Stimulated activated CD4-positive, alpha-beta T cell treated with anti-CD3 and anti-CD28 coated beads, Interleukin-2, amount 100 ng/mL, for 24 hours (primary cell): ENCODE results near the gene APEX2.
"Not testable (repeated sequence)": the region's sequence is repeated elsewhere in the genome, so short reads cannot be mapped to it uniquely, and the experiment has no call there.

ENCODE experiments used
- DNase-seq, 2 donors: peaks; one replicate each; pipeline ENCODE4 v3.0.0-alpha.2; 2020

The APEX2 gene

DNA sequence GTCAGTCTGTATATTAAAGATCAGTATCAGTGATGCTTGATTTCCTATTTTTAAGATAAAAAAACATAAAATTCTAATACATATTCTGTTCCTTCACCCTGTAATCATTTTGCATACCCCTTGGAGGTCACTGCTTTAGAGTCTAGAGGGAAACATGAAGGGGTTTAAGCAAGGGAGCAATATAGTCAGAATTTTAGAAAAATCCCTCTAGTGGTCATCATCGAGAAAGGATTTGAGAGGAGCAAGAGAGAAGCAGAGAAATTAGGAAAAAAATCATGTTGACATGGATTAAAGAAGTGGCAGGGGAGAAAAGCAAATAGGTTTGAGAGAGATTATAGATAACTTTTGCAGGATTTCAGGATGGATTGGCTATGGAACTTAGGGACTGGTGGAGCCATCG is 11.1 kb downstream of the APEX2 start:
- no peak for DNase-seq

DNA sequence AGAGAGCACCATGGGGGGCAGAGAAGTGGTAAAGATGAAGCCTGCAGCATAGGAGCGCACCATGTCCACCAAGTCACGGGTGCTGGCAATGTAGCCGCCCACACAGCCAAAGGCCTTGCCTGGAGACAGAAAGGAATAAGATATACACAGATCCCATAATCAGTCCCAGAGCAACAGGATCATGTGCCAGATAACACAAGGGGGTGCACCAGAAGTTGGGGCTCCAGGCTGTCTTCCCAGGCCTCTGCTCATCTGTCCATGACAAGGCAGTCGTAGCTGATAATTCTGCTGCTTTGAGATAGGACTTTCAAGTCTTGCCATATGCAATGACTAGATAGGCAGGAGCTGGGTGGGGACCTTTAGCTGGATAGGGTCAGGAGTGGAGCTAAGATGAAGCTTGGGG is 14.7 kb downstream of the APEX2 start:
- DNase-seq, result no peak

DNA sequence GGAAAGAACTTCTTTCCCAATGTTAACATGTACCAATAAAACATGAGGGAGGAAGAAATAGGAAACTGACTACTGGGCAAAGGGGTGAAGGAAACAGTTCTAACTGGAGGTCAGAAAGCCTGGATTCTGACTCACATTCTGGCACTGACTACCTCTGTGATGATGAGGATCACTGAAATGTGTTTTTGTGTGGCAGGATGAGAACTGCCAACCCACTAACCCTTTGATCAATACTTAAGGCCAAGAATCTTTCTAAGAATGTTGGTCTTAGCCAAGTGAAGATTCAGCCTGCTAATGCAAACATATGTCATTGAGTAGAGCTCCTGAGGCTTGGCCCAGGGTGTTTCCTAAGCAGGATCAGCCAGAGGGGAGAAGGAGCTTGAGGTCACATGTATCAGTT is 26.0 kb downstream of the APEX2 start:
- no peak for DNase-seq

DNA sequence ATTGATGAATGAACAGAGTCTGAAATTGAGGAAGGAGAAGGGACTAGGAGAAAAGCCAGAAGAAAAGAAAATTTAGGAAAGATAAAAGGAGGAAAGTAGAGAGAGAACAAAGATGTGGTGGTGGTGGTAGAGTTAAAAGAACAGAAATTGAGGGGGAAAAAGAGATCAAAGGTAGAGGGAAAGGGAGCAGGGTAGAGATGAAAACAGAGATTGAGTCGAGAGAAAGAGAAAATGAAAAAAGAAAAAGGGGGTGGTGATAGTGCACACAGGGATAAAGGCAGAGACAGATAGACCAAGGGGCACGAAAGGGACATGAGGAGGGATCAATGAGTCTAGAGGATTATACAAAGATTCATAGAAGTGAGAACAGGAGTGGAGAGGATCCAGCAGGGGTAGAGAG is 26.7 kb downstream of the APEX2 start:
- DNase-seq, result no peak

DNA sequence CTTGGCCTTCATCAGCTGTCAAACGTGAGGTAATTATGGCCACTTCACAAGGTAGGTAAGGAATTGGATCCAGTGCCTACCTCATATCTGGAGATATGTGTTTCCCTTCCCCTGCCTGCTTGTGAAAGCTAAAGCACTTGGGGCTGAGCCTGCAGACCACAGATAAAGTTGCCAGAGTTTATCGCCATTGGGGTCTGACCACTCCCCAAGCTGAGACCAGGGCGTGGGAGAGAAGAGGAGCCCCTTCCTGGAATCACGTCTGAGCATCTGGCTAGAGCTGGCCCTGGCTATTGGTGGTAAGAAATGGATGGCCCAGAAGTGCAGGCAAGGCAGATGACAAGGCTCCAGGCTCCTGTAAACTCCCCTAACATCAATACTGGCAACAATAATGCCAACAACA is 27.9 kb downstream of the APEX2 start:
- no peak for DNase-seq

DNA sequence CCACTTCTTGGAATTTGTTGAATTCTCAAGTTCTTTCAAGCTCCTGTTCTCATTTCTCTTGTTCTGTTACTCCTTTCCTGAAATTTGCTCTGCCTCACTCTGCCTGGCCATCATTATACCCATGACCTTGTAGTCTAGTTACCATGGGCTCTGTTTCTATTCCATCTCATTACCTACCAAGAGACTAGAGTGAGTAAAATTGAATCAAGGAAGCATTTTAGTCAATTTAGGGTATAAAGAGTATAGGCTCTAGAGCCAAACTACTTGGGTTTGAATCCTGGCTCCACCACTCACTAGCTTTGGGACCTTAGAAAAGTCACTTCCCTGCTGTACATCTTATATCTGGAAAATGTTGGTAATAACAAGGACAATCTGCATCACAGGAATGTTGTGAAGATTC is 28.4 kb downstream of the APEX2 start:
- DNase-seq, result no peak

DNA sequence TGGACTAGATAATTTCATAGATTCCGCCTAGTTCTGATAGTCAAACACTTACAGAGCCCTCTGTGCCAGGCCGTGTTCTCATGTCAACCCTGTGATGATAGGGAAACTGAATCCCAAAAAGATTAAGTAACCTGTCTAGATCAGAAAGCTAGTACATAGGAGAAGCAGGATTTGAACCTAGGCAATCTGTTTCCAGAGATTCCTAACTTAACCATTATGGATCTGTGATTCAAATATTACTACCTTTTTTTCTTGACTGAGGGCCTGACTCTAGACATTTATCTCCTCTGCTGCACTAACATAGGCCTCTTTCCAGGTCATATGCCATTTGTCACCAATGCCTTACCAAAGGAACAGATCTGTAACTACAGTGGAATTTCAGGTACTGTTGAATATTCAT is 29.1 kb downstream of the APEX2 start:
- DNase-seq, result no peak

DNA sequence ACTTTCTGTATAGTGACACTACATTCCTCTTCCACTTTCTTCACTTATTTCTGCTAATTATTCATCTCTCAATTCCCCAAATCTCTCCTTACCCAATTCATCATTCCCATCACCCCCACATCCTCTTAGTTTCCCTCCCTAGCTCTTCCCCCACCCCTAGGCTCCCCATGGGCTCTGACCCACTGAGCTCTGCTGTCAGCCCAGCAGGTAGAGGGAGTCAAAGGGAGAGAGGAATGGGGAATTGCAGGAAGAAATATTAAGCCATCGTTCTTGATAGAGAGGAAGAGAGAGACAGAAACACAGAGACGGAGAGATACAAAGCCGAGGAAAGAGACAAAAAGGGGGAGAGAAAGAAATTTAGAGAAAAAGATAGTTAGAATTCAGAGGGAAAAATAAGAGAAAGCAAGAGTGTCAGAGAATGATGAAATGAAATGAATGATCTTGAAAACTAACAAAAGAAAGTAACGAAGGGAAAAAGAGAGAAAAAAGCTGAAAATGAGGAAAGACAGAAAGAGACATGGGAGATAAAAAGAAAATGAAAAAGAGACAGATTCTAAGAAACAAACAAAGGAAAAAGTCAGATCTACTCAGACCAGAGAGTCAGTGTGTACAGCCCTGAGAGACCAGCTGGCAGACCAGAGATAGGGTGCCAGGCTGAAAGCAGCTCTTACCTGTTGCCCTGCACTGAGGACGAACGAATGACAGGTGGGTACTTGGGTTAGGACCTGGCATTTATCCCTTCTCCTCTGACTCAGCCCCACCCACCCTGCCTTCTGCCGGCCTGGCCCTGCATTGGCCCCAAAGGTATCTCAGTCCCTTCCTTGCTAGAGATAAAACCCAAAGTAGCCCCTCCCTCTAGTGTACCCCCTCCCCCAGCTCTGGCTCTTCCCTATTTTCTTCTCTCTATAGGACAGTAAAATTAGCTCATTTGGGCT is 30.4 kb downstream of the APEX2 start, which contains the start of gene ALAS2:
ALAS2 (minus strand) TSS at position 707 of the 935 bp plus-strand sequence. CDS start 4,977 bp downstream, outside the sequence.
- no peak for DNase-seq

DNA sequence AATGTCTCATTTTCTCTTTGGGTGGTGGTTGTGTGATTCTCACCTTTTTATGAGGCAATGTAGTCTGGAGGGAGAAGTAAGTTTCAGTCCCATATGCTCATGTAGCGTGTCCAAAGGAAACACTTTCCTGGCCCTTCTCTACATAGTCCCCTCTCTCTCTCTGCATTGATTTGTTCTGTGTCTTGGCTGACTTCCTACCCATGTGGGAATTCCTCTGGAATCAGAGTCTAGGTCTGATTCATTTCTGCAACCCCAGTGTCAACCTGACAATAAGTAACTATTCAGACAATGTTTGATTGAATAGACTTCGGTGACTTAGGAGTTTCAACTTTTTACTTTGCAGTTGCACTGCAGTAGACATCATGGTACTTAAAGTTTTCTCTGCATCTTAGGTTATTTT is 33.3 kb downstream of the APEX2 start:
- no peak for DNase-seq

DNA sequence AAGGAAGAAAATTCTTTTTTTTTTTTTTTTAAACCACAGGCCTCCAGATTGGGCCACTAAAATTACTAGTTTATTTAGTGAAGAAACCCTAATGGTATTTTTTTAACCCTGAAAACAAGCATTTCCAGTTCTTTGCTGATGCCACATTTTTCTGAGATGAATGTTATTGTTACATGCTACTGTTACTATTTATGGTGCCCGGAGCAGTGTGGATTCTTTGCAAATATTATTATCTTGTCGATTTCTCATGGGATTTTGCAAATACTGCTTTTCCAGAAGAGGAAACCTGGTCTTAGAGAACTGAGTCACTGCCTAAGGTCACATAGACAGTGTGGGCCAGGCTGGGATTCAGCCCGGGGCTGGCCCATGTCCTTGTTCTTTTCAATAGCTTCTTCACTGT is 39.3 kb downstream of the APEX2 start:
- DNase-seq, result no peak

DNA sequence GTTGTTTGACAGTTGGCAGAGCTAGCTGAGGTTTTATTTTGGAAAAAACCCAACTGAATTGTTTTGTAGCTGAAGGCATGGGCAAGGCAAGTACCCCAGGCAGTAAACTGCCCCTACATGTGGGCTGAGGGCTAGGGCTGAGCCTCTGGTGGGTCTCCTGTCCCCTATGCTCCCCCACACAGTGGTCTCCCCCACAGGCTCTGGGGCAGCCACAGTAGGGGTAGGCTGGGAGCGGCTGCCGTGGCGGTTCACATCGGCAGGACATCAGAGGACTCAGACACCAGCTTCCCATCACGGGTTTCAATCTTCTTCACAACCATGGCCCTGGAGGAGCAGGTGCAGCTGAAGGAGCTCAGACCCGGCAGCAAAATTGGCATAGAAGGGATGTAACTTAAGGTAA is 41.4 kb downstream of the APEX2 start:
- no peak for DNase-seq

DNA sequence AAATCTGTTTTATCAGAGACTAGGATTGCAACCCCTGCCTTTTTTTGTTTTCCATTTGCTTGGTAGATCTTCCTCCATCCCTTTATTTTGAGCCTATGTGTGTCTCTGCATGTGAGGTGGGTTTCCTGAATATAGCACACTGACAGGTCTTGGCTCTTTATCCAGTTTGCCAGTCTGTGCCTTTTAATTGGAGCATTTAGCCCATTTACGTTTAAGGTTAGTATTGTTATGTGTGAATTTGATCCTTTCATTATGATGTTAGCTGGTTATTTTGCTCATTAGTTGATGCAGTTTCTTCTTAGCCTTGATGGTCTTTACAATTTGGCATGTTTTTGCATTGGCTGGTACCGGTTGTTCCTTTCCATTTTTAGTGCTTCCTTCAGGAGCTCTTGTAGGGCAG is 50.4 kb downstream of the APEX2 start:
- DNase-seq, result not testable (repeated sequence)

DNA sequence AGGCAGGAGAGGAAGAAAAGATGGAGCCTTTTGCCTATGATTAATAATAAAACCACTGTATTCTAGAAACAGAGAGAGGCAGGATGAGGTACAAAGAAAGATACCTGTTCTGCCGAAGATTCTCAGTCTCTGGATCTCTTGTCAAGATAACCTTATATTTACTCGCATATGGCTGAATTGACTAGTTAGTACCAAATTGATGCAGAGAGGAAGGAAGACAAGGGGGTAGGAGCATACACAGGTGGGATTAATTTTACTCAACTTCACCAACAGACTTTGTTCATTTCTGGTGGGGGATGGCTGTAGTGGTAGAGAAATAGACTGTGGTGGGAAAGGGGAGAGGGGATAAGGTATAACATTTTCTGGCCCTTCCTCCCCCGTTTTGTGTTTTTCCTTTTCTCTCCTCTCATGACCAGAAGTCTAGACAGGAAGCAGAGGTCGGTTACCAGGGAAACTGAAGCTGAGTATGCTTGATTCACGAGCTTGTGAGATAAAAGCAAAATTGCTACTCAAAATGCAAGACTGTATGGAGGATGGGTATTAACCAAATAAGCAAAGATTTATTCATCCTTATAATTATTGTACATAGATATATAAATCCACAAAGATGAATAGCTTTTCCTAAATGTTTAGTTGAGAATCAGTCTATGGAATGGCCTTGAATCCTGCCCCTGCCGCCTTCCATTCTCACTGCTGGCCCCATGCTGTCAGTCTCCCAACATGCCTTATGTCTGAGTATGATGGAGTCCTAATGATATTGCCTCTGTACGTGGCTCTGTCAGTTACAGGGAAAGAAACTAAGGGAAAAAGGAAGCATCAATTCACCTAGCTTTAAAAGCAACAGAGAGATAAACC is 56.9 kb downstream of the APEX2 start:
- peak in 1 of 2 donors; percentile 17 for DNase-seq

DNA sequence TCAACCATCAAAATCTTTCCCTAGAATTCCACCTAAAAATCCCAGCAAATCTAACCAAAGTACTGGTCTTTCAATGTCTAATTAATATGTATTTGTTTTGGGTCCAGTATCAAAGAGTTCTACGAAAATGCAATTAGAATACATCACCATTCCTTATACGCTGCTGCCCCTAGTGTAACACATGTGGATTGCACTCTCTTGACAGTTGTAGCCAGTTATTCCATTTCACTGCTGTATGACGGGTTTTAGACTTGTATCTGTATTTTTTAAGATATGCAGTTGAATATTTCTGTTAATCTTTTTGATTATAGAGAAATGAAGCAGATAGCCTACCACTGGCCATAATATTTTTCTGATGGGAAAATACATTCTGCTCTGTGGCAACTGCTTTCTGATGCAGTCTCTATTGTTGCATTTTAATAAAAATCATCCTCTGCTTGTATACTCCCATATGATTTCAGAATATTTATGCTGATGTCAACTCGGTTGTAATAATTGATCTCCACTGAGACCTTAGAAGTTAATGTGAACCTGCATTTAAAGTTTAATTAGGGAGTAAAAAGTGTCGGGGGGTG is 57.6 kb downstream of the APEX2 start:
- DNase-seq, result peak; percentile 14 to 24
